GM12891 (cell line): ENCODE data around the gene NECTIN2.

Experiments used
- POLR2A ChIP-seq: IDR thresholded peaks from 2 replicates; pipeline ENCODE4 v1.6.1; 2011; ENCODE audit warnings: low read depth, low read length, control low read depth
- POLR2AphosphoS5 ChIP-seq: IDR thresholded peaks from 2 replicates; pipeline ENCODE4 v1.6.1; 2011; ENCODE audit warnings: low read depth, low read length, control low read depth
- POU2F2 ChIP-seq: IDR thresholded peaks from 2 replicates; pipeline ENCODE4 v1.6.1; 2011; ENCODE audit warnings: low read depth, mild to moderate bottlenecking, control low read depth, low read length, moderate library complexity
- SPI1 ChIP-seq: IDR thresholded peaks from 2 replicates; pipeline ENCODE4 v1.6.1; 2011; ENCODE audit warnings: low read depth, low read length, control low read depth
- TAF1 ChIP-seq: IDR thresholded peaks from 2 replicates; pipeline ENCODE4 v1.6.1; 2011; ENCODE audit warnings: low read depth, low read length, control low read depth

GRCh38 chr19:44894946-44895345, 48.8 kb downstream of the NECTIN2 start:
- TF ChIP-seq POLR2A (no peak), POLR2AphosphoS5 (no peak), TAF1 (no peak), SPI1 (no peak), POU2F2 (no peak)
